Measurements from ENCODE around the gene SLC9C1. TPM values are rescaled to one million over a fixed set of nuclear protein-coding genes. Genes with fewer than 3 reads are reported as not detected.
A peak's percentile ranks its signal among the peaks of the same experiment; 100 is the strongest.

Gene SLC9C1
- total RNA-seq, 4 donors from 2014 or later: not detected

GRCh38 chr3:112104774-112105173 is 189.2 kb downstream of the SLC9C1 start:
- no peak for DNase-seq
- no peaks in the 10 kb centered on the region for H3K36me3 ChIP-seq
- WGBS, 2 donors (ENCODE audit: low coverage in 1 of 2): 90 to 98% methylated on average over 2 of the region's 2 CpGs
- H3K27me3 ChIP-seq: no peaks in the 10 kb centered on the region
- no peak overlapping the region for H3K4me3 ChIP-seq
- intact Hi-C loops (cut with DNase I; ENCODE audit: low total_unique reads) (no loop called here), in situ Hi-C loops (cut with MboI; ENCODE audit: low pct_ligation_motif_present in 1 of 4, low pct_unique_long_range_greater_than_20kb in 1 of 4, low sequenced_read_pairs in 3 of 4) (loop anchor here in 2 of 4 donors (25.0 kb wide), 3 partner anchors 183 to 883 kb away; partner anchors contain the start of genes CD200R1 (in 1 of the 2), GTPBP8 (in 1 of the 2) and SLC9C1 (in 1 of the 2))
- H3K27ac ChIP-seq: no peak overlapping the region
- no peaks in the 10 kb centered on the region for H3K9me3 ChIP-seq
- H3K4me1 ChIP-seq: peaks cover 0 to 8% (median 1%) of the 10 kb centered on the region in 4 donors
- TF ChIP-seq POLR2A (IDR thresholded peaks at IDR 0.05): no peak
- no peak for TF ChIP-seq EP300 (IDR thresholded peaks at IDR 0.05; ENCODE audit: low read depth)
- TF ChIP-seq POLR2AphosphoS5 (IDR thresholded peaks at IDR 0.05): no peak
- no peak for TF ChIP-seq CTCF (IDR thresholded peaks at IDR 0.05)

GRCh38 chr3:112101916-112102315 is 192.1 kb downstream of the SLC9C1 start:
- WGBS, 2 donors (ENCODE audit: low coverage in 1 of 2): 95% methylated on average over 2 of the region's 2 CpGs; no CpG with 5 or more reads in 1 of the 2 donors
- Histone ChIP-seq H3K27me3 (no peaks in the 10 kb centered on the region), H3K27ac (no peak overlapping the region), H3K4me1 (peaks cover 0 to 11% (median 7%) of the 10 kb centered on the region in 4 donors), H3K9me3 (no peaks in the 10 kb centered on the region), H3K4me3 (no peak overlapping the region), H3K36me3 (no peaks in the 10 kb centered on the region)
- intact Hi-C loops (cut with DNase I; ENCODE audit: low total_unique reads) (no loop called here), in situ Hi-C loops (cut with MboI; ENCODE audit: low pct_ligation_motif_present in 1 of 4, low pct_unique_long_range_greater_than_20kb in 1 of 4, low sequenced_read_pairs in 3 of 4) (loop anchor here in 2 of 4 donors (25.0 kb wide), 3 partner anchors 185 to 885 kb away; partner anchors contain the start of genes CD200R1 (in 1 of the 2), GTPBP8 (in 1 of the 2) and SLC9C1 (in 1 of the 2))
- no peak for DNase-seq
- TF ChIP-seq EP300 (IDR thresholded peaks at IDR 0.05; ENCODE audit: low read depth) (no peak), POLR2A (IDR thresholded peaks at IDR 0.05) (no peak), CTCF (IDR thresholded peaks at IDR 0.05) (no peak), POLR2AphosphoS5 (IDR thresholded peaks at IDR 0.05) (no peak)

- Histone ChIP-seq H3K27me3 (no peaks in the 10 kb centered on the region), H3K4me1 (peaks cover 0 to 36% (median 14%) of the 10 kb centered on the region in 4 donors), H3K4me3 (no peak overlapping the region), H3K36me3 (no peaks in the 10 kb centered on the region), H3K9me3 (no peaks in the 10 kb centered on the region), H3K27ac (peak overlapping the region; percentile 13 to 39 (median 32))
- intact Hi-C loops (cut with DNase I; ENCODE audit: low total_unique reads): no loop called here
- in situ Hi-C loops (cut with MboI; ENCODE audit: low pct_ligation_motif_present in 1 of 4, low pct_unique_long_range_greater_than_20kb in 1 of 4, low sequenced_read_pairs in 3 of 4): no loop called here
- WGBS, 2 donors (ENCODE audit: low coverage in 1 of 2): 15 to 33% methylated on average over 2 to 4 of the region's 4 CpGs
- TF ChIP-seq POLR2A (IDR thresholded peaks at IDR 0.05) (no peak), EP300 (IDR thresholded peaks at IDR 0.05; ENCODE audit: low read depth) (no peak), CTCF (IDR thresholded peaks at IDR 0.05) (no peak), POLR2AphosphoS5 (IDR thresholded peaks at IDR 0.05) (peak in 2 of 3 donors; percentile 60 to 62)
- DNase-seq: peak; percentile 71
These were observed 196.6 kb downstream of the SLC9C1 start for GRCh38 chr3:112097378-112097777.

- peak overlapping the region in 2 of 4 donors; percentile 12 to 13 for H3K27ac ChIP-seq
- in situ Hi-C loops (cut with MboI; ENCODE audit: low pct_ligation_motif_present in 1 of 4, low pct_unique_long_range_greater_than_20kb in 1 of 4, low sequenced_read_pairs in 3 of 4): no loop called here
- intact Hi-C loops (cut with DNase I; ENCODE audit: low total_unique reads): no loop called here
- H3K9me3 ChIP-seq: no peaks in the 10 kb centered on the region
- no peaks in the 10 kb centered on the region for H3K36me3 ChIP-seq
- WGBS, 2 donors (ENCODE audit: low coverage in 1 of 2): 37 to 38% methylated on average over 2 of the region's 2 CpGs
- peaks cover 0 to 47% (median 20%) of the 10 kb centered on the region in 4 donors for H3K4me1 ChIP-seq
- no peak for DNase-seq
- no peak for TF ChIP-seq EP300 (IDR thresholded peaks at IDR 0.05; ENCODE audit: low read depth)
- TF ChIP-seq POLR2AphosphoS5 (IDR thresholded peaks at IDR 0.05): no peak
- TF ChIP-seq CTCF (IDR thresholded peaks at IDR 0.05): no peak
- no peak for TF ChIP-seq POLR2A (IDR thresholded peaks at IDR 0.05)
- H3K4me3 ChIP-seq: no peak overlapping the region
- no peaks in the 10 kb centered on the region for H3K27me3 ChIP-seq
These were observed 197.8 kb downstream of the SLC9C1 start for GRCh38 chr3:112096176-112096575.
